GM23338 (cell line): ENCODE results near the gene APOM. TPM values are rescaled to one million over a fixed set of nuclear protein-coding genes. Genes with fewer than 3 reads are reported as not detected.

Experiments
- ATAC-seq: fragments of 200-7000 bp; cut with Tn5 transposase; 3 replicates; pipeline ENCODE4 v1.9.1; 2020
- DNase-seq: peaks from one replicate; pipeline ENCODE4 v3.0.0-alpha.2; 2015; ENCODE audit warnings: low spot score
- H2AFZ ChIP-seq: fragments of 200-600 bp; sonication (generic); 2 replicates; pipeline ENCODE4 v1.8.0; 2016; ENCODE audit warnings: antibody characterized with exemption, mild to moderate bottlenecking, moderate library complexity
- H3F3A ChIP-seq: fragments of 200-600 bp; sonication (generic); replicated peaks from 2 replicates; pipeline ENCODE4 v1.8.0; 2017; ENCODE audit warnings: antibody characterized with exemption, mixed run types, low read depth
- H3K27ac ChIP-seq: fragments of 200-600 bp; sonication (generic); 2 replicates; pipeline ENCODE4 v1.6.1; 2016; ENCODE audit warnings: low read depth
- H3K27me3 ChIP-seq: fragments of 200-600 bp; sonication (generic); 2 replicates; pipeline ENCODE4 v1.8.0; 2016; ENCODE audit warnings: mild to moderate bottlenecking, mixed run types, moderate library complexity; ENCODE audit not compliant: insufficient read depth
- H3K36me3 ChIP-seq: fragments of 200-600 bp; sonication (generic); 2 replicates; pipeline ENCODE4 v1.8.0; 2016; ENCODE audit warnings: mild to moderate bottlenecking; ENCODE audit not compliant: insufficient read depth
- H3K4me1 ChIP-seq: fragments of 200-600 bp; sonication (generic); 2 replicates; pipeline ENCODE4 v1.8.0; 2016; ENCODE audit warnings: mild to moderate bottlenecking, moderate library complexity; ENCODE audit not compliant: insufficient read depth
- H3K4me2 ChIP-seq: fragments of 200-600 bp; sonication (generic); 2 replicates; pipeline ENCODE4 v1.7.1; 2017; ENCODE audit warnings: mixed run types
- H3K4me3 ChIP-seq: fragments of 200-600 bp; sonication (generic); 2 replicates; pipeline ENCODE4 v1.6.1; 2016; ENCODE audit warnings: mixed run types
- H3K79me2 ChIP-seq: fragments of 200-600 bp; sonication (generic); replicated peaks from 2 replicates; pipeline ENCODE4 v1.8.0; 2017; ENCODE audit warnings: mild to moderate bottlenecking; ENCODE audit not compliant: insufficient read depth
- H3K9me2 ChIP-seq: fragments of 200-600 bp; sonication (generic); 2 replicates; pipeline ENCODE4 v1.8.0; 2017; ENCODE audit not compliant: insufficient read depth
- H4K20me1 ChIP-seq: fragments of 200-600 bp; sonication (generic); replicated peaks from 2 replicates; pipeline ENCODE4 v1.8.0; 2017; ENCODE audit warnings: mild to moderate bottlenecking; ENCODE audit not compliant: insufficient read depth
- H3K27ac Mint-ChIP-seq: 2 replicates; pipeline ENCODE4 v1.8.0; 2020; ENCODE audit warnings: inconsistent platforms, mild to moderate bottlenecking, moderate library complexity, mixed read lengths
- H3K27me3 Mint-ChIP-seq: 3 replicates; pipeline ENCODE4 v1.8.0; 2022; ENCODE audit warnings: low read depth, mild to moderate bottlenecking, moderate library complexity, mixed read lengths, inconsistent platforms; ENCODE audit not compliant: insufficient read depth, poor library complexity
- H3K36me3 Mint-ChIP-seq: 3 replicates; pipeline ENCODE4 v1.8.0; 2021; ENCODE audit warnings: low read depth, mild to moderate bottlenecking, inconsistent platforms, moderate library complexity, mixed read lengths
- H3K4me1 Mint-ChIP-seq: 3 replicates; pipeline ENCODE4 v1.8.0; 2020; ENCODE audit warnings: mild to moderate bottlenecking, inconsistent platforms, mixed read lengths
- H3K4me3 Mint-ChIP-seq: 3 replicates; pipeline ENCODE4 v1.8.0; 2021; ENCODE audit warnings: moderate library complexity, mild to moderate bottlenecking, inconsistent platforms, mixed read lengths
- H3K9me3 Mint-ChIP-seq: 3 replicates; pipeline ENCODE4 v1.8.0; 2020; ENCODE audit warnings: moderate library complexity, mild to moderate bottlenecking, inconsistent platforms, mixed read lengths
- STAT1 ChIP-seq: IDR thresholded peaks from one replicate; pipeline ENCODE4 v1.6.1; 2016; ENCODE audit warnings: antibody characterized with exemption; ENCODE audit not compliant: unreplicated experiment
- polyA plus RNA-seq: library from polyadenylated mRNA; unstranded; fragments of >200 nt; fragmentation: Nextera tagmentation; extraction: Ambion mirVana; gene quantifications from 2 replicates; pipeline ENCODE4 v1.2.1, GENCODE V29; 2016
- total RNA-seq: library from RNA; depleted of rRNA; stranded (reverse); fragments of >200 nt; shearing (Covaris generic); gene quantifications from 2 replicates; pipeline ENCODE4 v1.2.3, GENCODE V29; 2014
- TF ChIP-seq, protein P1 (sequence below): fragments of 250-450 bp; sonication (Bioruptor Pico); IDR thresholded peaks from 2 replicates; pipeline ENCODE4 v1.5.0; 2020; ENCODE audit warnings: mild to moderate bottlenecking, moderate library complexity
- TF ChIP-seq, protein P2 (sequence below), 2 experiments: fragments of 200-600 bp in 1 of 2; sonication (generic) in 1 of 2; conservative IDR thresholded peaks; 2 replicates each; pipeline versions ENCODE4 v1.5.1 to v1.6.1; 2016 to 2017; ENCODE audit warnings: antibody characterized with exemption in 2 of 2, low read depth in 2 of 2, mild to moderate bottlenecking in 2 of 2, moderate library complexity in 1 of 2
- TF ChIP-seq, protein P3 (sequence below): IDR thresholded peaks from one replicate; pipeline ENCODE4 v1.6.1; 2018; ENCODE audit warnings: antibody characterized with exemption; ENCODE audit not compliant: unreplicated experiment

Gene APOM
- total and polyA plus RNA-seq, 2 experiments from 2014 or later: 1.2 to 10.7 TPM

DNA sequence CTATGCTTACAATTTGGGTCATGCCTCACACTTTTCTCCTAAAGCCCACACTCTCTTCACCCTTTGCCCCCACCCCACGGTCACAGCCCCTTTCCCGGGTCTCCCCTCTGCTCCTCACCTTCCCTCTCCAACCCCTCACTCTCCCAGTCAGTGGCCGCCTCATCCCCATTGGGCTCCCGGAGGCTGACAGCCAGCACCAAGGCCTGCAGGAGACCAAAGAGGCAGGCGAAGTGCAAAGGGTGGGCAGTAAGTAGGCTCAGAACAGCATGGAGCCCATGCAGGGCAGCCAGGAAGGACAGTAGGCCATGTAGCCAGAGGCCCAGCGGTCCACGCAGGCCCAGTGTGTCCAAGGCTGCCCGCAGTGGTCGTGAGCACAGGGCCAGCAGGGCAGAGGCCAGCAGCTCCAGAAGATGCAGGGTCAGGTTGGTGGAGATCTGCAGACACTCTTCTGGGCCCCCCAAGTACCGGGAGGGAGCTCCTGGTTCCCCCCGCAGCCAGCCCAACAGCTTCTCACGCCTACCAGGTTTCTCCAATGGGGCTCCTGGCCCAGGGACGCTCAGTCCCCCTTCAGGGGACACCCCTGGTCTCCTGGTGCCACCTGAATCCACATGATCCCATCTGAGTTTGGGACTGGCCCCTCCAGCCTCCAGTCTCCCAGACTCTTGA is 3.4 kb downstream of the APOM start (continued):
- TF ChIP-seq, protein P1, sequence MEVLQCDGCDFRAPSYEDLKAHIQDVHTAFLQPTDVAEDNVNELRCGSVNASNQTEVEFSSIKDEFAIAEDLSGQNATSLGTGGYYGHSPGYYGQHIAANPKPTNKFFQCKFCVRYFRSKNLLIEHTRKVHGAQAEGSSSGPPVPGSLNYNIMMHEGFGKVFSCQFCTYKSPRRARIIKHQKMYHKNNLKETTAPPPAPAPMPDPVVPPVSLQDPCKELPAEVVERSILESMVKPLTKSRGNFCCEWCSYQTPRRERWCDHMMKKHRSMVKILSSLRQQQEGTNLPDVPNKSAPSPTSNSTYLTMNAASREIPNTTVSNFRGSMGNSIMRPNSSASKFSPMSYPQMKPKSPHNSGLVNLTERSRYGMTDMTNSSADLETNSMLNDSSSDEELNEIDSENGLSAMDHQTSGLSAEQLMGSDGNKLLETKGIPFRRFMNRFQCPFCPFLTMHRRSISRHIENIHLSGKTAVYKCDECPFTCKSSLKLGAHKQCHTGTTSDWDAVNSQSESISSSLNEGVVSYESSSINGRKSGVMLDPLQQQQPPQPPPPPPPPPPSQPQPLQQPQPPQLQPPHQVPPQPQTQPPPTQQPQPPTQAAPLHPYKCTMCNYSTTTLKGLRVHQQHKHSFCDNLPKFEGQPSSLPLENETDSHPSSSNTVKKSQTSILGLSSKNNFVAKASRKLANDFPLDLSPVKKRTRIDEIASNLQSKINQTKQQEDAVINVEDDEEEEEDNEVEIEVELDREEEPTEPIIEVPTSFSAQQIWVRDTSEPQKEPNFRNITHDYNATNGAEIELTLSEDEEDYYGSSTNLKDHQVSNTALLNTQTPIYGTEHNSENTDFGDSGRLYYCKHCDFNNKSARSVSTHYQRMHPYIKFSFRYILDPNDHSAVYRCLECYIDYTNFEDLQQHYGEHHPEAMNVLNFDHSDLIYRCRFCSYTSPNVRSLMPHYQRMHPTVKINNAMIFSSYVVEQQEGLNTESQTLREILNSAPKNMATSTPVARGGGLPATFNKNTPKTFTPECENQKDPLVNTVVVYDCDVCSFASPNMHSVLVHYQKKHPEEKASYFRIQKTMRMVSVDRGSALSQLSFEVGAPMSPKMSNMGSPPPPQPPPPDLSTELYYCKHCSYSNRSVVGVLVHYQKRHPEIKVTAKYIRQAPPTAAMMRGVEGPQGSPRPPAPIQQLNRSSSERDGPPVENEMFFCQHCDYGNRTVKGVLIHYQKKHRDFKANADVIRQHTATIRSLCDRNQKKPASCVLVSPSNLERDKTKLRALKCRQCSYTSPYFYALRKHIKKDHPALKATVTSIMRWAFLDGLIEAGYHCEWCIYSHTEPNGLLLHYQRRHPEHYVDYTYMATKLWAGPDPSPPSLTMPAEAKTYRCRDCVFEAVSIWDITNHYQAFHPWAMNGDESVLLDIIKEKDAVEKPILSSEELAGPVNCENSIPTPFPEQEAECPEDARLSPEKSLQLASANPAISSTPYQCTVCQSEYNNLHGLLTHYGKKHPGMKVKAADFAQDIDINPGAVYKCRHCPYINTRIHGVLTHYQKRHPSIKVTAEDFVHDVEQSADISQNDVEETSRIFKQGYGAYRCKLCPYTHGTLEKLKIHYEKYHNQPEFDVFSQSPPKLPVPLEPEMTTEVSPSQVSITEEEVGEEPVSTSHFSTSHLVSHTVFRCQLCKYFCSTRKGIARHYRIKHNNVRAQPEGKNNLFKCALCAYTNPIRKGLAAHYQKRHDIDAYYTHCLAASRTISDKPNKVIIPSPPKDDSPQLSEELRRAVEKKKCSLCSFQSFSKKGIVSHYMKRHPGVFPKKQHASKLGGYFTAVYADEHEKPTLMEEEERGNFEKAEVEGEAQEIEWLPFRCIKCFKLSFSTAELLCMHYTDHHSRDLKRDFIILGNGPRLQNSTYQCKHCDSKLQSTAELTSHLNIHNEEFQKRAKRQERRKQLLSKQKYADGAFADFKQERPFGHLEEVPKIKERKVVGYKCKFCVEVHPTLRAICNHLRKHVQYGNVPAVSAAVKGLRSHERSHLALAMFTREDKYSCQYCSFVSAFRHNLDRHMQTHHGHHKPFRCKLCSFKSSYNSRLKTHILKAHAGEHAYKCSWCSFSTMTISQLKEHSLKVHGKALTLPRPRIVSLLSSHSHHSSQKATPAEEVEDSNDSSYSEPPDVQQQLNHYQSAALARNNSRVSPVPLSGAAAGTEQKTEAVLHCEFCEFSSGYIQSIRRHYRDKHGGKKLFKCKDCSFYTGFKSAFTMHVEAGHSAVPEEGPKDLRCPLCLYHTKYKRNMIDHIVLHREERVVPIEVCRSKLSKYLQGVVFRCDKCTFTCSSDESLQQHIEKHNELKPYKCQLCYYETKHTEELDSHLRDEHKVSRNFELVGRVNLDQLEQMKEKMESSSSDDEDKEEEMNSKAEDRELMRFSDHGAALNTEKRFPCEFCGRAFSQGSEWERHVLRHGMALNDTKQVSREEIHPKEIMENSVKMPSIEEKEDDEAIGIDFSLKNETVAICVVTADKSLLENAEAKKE (CRISPR knock-in tag): no peak
- TF ChIP-seq, protein P2, sequence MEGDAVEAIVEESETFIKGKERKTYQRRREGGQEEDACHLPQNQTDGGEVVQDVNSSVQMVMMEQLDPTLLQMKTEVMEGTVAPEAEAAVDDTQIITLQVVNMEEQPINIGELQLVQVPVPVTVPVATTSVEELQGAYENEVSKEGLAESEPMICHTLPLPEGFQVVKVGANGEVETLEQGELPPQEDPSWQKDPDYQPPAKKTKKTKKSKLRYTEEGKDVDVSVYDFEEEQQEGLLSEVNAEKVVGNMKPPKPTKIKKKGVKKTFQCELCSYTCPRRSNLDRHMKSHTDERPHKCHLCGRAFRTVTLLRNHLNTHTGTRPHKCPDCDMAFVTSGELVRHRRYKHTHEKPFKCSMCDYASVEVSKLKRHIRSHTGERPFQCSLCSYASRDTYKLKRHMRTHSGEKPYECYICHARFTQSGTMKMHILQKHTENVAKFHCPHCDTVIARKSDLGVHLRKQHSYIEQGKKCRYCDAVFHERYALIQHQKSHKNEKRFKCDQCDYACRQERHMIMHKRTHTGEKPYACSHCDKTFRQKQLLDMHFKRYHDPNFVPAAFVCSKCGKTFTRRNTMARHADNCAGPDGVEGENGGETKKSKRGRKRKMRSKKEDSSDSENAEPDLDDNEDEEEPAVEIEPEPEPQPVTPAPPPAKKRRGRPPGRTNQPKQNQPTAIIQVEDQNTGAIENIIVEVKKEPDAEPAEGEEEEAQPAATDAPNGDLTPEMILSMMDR (conservative IDR thresholded peaks at IDR 0.05; ENCODE audit: low read depth in 2 of 2): no peak

DNA sequence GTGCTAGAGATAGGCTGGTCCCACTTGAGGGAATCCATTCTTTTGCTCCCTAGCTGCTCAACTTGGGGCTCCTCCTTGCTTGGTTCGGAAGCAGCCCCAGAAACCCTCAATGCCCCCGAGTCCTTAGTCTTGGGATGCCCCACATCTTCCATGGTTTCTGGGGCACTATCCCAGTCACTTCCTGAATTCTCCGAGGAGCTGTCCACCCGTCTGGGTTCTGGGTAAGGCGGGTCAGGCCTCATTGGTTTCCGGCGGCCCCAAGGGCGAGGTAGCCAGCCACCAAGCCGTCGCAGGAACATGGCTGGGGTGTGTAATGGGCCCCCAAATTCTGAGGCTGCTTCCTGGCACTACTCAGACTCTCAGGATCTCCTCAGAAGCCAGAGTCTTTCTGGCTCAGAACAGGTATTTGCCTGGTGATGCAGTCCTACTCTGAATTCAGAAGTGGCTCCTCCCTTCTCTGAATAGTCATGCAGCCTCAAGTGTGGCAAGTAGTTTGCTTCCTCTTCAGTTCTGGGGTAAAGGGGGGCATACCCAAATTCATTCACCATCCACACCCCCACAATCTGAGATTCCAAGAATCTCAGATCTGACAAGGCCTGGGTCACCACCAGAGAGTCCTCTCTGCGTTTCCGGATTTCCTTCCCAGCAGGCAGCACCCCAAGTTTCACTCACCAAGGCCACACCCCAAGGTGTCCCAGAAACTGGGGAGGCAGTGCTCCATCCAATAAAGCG is 4.1 kb downstream of the APOM start:
- peaks cover 12% of the 10 kb centered on the region; the same call in 1 of the 2 replicates for H3K36me3 ChIP-seq
- Mint-ChIP-seq H3K27me3 (peaks cover 19% of the 10 kb centered on the region), H3K36me3 (peaks cover 47% of the 10 kb centered on the region), H3K4me3 (peak overlapping the region; percentile 90), H3K4me1 (peaks cover 50% of the 10 kb centered on the region), H3K9me3 (no peaks in the 10 kb centered on the region), H3K27ac (peak overlapping the region; percentile 95)
- peaks cover 23% of the 10 kb centered on the region for H3K4me1 ChIP-seq
- no peaks in the 10 kb centered on the region; the same call in 1 of the 2 replicates for H4K20me1 ChIP-seq
- H3K9me2 ChIP-seq: no peaks in the 10 kb centered on the region
- peak overlapping the region; percentile 83 for H2AFZ ChIP-seq
- H3K4me3 ChIP-seq: peak overlapping the region; percentile 96
- peak overlapping the region; percentile 98 for H3K4me2 ChIP-seq
- H3K27ac ChIP-seq: peak overlapping the region; percentile 95
- ATAC-seq (peak; percentile 19), DNase-seq (peak; percentile 46)
- H3K79me2 ChIP-seq: peaks cover 41% of the 10 kb centered on the region
- H3F3A ChIP-seq: peaks cover 21% of the 10 kb centered on the region; the same call in 1 of the 2 replicates
- TF ChIP-seq, protein P2 (conservative IDR thresholded peaks at IDR 0.05; ENCODE audit: low read depth in 2 of 2): no peak
- TF ChIP-seq, protein P3, sequence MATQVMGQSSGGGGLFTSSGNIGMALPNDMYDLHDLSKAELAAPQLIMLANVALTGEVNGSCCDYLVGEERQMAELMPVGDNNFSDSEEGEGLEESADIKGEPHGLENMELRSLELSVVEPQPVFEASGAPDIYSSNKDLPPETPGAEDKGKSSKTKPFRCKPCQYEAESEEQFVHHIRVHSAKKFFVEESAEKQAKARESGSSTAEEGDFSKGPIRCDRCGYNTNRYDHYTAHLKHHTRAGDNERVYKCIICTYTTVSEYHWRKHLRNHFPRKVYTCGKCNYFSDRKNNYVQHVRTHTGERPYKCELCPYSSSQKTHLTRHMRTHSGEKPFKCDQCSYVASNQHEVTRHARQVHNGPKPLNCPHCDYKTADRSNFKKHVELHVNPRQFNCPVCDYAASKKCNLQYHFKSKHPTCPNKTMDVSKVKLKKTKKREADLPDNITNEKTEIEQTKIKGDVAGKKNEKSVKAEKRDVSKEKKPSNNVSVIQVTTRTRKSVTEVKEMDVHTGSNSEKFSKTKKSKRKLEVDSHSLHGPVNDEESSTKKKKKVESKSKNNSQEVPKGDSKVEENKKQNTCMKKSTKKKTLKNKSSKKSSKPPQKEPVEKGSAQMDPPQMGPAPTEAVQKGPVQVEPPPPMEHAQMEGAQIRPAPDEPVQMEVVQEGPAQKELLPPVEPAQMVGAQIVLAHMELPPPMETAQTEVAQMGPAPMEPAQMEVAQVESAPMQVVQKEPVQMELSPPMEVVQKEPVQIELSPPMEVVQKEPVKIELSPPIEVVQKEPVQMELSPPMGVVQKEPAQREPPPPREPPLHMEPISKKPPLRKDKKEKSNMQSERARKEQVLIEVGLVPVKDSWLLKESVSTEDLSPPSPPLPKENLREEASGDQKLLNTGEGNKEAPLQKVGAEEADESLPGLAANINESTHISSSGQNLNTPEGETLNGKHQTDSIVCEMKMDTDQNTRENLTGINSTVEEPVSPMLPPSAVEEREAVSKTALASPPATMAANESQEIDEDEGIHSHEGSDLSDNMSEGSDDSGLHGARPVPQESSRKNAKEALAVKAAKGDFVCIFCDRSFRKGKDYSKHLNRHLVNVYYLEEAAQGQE: peak; percentile 65
- TF ChIP-seq STAT1: no peak
- H3K27me3 ChIP-seq: no peaks in the 10 kb centered on the region
